ENCODE data around the gene LIMCH1.

GRCh38 chr4:41505161-41505661 lies 32.7 kb upstream of the LIMCH1 start:
- TF ChIP-seq EP300 (IDR thresholded peaks at IDR 0.05) = no peak
- TF ChIP-seq POLR2A (IDR thresholded peaks at IDR 0.05) = no peak
